ENCODE data around the gene ITGA5. TPM values are rescaled to one million over a fixed set of nuclear protein-coding genes. Genes with fewer than 3 reads are reported as not detected.
A peak's percentile ranks its signal among the peaks of the same experiment; 100 is the strongest.

ITGA5 gene
- total RNA-seq, 1 donor from 2014 or later: 102 TPM

GRCh38 chr12:54426690-54427089 is 7.6 kb upstream of the ITGA5 start:
- no peak overlapping the region for H3K4me3 ChIP-seq

GRCh38 chr12:54425702-54426101 is 6.6 kb upstream of the ITGA5 start:
- intact Hi-C loops (cut with DNase I): no loop called here
- DNase-seq (no peak), ATAC-seq (no peak)
- Histone ChIP-seq H3K27ac (no peak overlapping the region), H3K9me3 (no peaks in the 10 kb centered on the region), H3K27me3 (no peaks in the 10 kb centered on the region), H3K4me1 (peaks cover 14% of the 10 kb centered on the region), H3K36me3 (no peaks in the 10 kb centered on the region), H3K4me3 (no peak overlapping the region)
- no peak for TF ChIP-seq CTCF (IDR thresholded peaks at IDR 0.05)

More at GRCh38 chr12:54426690-54427089, 7.6 kb upstream of the ITGA5 start:
- Histone ChIP-seq H3K27me3 (no peaks in the 10 kb centered on the region), H3K4me1 (peaks cover 21% of the 10 kb centered on the region), H3K36me3 (no peaks in the 10 kb centered on the region), H3K27ac (peak overlapping the region; percentile 51), H3K9me3 (no peaks in the 10 kb centered on the region)
- ATAC-seq (no peak), DNase-seq (no peak)
- TF ChIP-seq CTCF (IDR thresholded peaks at IDR 0.05): no peak
- intact Hi-C loops (cut with DNase I): no loop called here

GRCh38 chr12:54424224-54424623 is 5.2 kb upstream of the ITGA5 start:
- ATAC-seq: no peak
- Histone ChIP-seq H3K4me1 (peaks cover 15% of the 10 kb centered on the region), H3K4me3 (no peak overlapping the region)

GRCh38 chr12:54423816-54424150 is 4.7 kb upstream of the ITGA5 start:
- H3K4me1 ChIP-seq: peaks cover 12% of the 10 kb centered on the region
- DNase-seq (no peak), ATAC-seq (no peak)
- no peaks in the 10 kb centered on the region for H3K27me3 ChIP-seq
- H3K9me3 ChIP-seq: no peaks in the 10 kb centered on the region
- no peak for TF ChIP-seq CTCF (IDR thresholded peaks at IDR 0.05)
- H3K36me3 ChIP-seq: no peaks in the 10 kb centered on the region
- no peak overlapping the region for H3K27ac ChIP-seq
- intact Hi-C loops (cut with DNase I): no loop called here
- no peak overlapping the region for H3K4me3 ChIP-seq

More at GRCh38 chr12:54424224-54424623, 5.2 kb upstream of the ITGA5 start:
- Histone ChIP-seq H3K27me3 (no peaks in the 10 kb centered on the region), H3K27ac (no peak overlapping the region), H3K9me3 (no peaks in the 10 kb centered on the region), H3K36me3 (no peaks in the 10 kb centered on the region)
- no peak for DNase-seq
- no peak for TF ChIP-seq CTCF (IDR thresholded peaks at IDR 0.05)
- intact Hi-C loops (cut with DNase I): no loop called here

- Histone ChIP-seq H3K36me3 (no peaks in the 10 kb centered on the region), H3K27ac (peak overlapping the region; percentile 65), H3K4me3 (no peak overlapping the region), H3K27me3 (no peaks in the 10 kb centered on the region), H3K4me1 (peaks cover 11% of the 10 kb centered on the region), H3K9me3 (no peaks in the 10 kb centered on the region)
- DNase-seq (no peak), ATAC-seq (no peak)
- TF ChIP-seq CTCF (IDR thresholded peaks at IDR 0.05): no peak
- intact Hi-C loops (cut with DNase I): no loop called here
Measured at GRCh38 chr12:54421879-54422250, 2.8 kb upstream of the ITGA5 start.

GRCh38 chr12:54421175-54421878 is 2.3 kb upstream of the ITGA5 start:
- peaks cover 13% of the 10 kb centered on the region for H3K4me1 ChIP-seq
- intact Hi-C loops (cut with DNase I): no loop called here
- ATAC-seq (peak; percentile 7), DNase-seq (no peak)
- H3K9me3 ChIP-seq: no peaks in the 10 kb centered on the region
- H3K27ac ChIP-seq: peak overlapping the region; percentile 86
- no peaks in the 10 kb centered on the region for H3K27me3 ChIP-seq
- no peak for TF ChIP-seq CTCF (IDR thresholded peaks at IDR 0.05)
- H3K36me3 ChIP-seq: no peaks in the 10 kb centered on the region
- no peak overlapping the region for H3K4me3 ChIP-seq
